HL-60 (cell line): ENCODE data around the gene ACSF3.

Experiments
- DNase-seq, 2 experiments: peaks; one replicate each; pipeline ENCODE4 v3.0.0-alpha.2; 2010 to 2020; ENCODE audit warnings: low read depth in 1 of 2, low spot score in 1 of 2
- H3K27ac ChIP-seq: fragments of 250-450 bp; sonication (Bioruptor Pico); replicated peaks from 2 replicates; pipeline ENCODE4 v1.5.1; 2020; ENCODE audit warnings: mild to moderate bottlenecking, moderate library complexity
- H3K27me3 ChIP-seq: fragments of 250-450 bp; sonication (Bioruptor Pico); 2 replicates; pipeline ENCODE4 v1.5.1; 2021; ENCODE audit warnings: mild to moderate bottlenecking, moderate library complexity; ENCODE audit not compliant: insufficient read depth, poor library complexity, severe bottlenecking
- H3K4me3 ChIP-seq: replicated peaks from 2 replicates; pipeline ENCODE4 v1.5.1; 2011; ENCODE audit warnings: mild to moderate bottlenecking, control low read depth, low read length; ENCODE audit not compliant: insufficient read depth
- GABPA ChIP-seq: IDR thresholded peaks from 2 replicates; pipeline ENCODE4 v1.6.1; 2012; ENCODE audit warnings: low read depth
- POLR2AphosphoS5 ChIP-seq: IDR thresholded peaks from 2 replicates; pipeline ENCODE4 v1.6.1; 2012; ENCODE audit warnings: low read depth
- SPI1 ChIP-seq: IDR thresholded peaks from 2 replicates; pipeline ENCODE4 v1.6.1; 2012; ENCODE audit warnings: low read depth, mild to moderate bottlenecking, borderline replicate concordance
- TF ChIP-seq, protein P1 (sequence below): IDR thresholded peaks from one replicate; pipeline ENCODE4 v1.5.1; 2011; ENCODE audit warnings: low read length, control low read depth, inconsistent platforms; ENCODE audit not compliant: insufficient read depth
- TF ChIP-seq, protein P2 (sequence below): IDR thresholded peaks from 2 replicates; pipeline ENCODE4 v1.6.1; 2012; ENCODE audit warnings: low read depth; ENCODE audit not compliant: insufficient replicate concordance

Gene ACSF3

DNA sequence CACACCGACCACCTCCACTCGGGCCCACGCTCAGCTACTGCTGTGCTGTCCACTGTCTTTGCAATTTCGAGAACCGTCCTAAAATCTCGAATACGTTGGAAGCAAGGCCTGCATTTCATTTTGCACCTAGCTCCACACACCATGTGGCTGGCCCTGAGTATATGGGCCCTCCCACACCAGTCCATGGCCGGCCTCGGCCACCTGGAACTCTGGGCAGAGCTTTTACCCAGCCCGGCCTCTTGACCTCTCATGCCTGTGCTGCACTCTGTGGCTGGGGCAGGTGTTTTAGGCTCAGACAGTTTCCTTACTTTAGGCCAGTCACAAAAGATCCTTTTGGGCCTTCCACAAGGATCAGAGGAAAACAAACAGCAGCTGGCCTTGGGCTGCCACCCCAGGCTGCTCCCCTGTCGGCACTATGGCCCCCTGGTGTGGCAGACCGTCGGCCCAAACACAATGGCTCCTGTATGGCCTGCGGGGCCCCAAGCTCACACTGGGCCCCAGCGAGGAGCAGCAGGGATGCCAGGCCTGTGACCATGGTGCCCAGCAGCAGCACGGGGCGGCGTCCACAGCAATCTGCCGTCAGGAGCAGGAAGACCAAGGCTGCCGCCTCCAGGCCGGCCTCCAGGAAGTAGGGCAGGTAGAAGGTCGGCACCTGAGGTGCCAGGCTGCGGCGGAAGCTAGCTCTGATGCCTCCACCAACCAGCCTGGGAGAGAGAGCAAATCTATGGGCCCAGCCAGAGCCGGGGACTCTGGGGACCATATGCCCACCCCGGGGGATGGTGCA, 104.2 kb downstream of the ACSF3 start:
- no peak overlapping the region for H3K4me3 ChIP-seq
- H3K27me3 ChIP-seq, result no peaks in the 10 kb centered on the region
- H3K27ac ChIP-seq, result no peak overlapping the region
- TF ChIP-seq POLR2AphosphoS5 (no peak), SPI1 (no peak), GABPA (no peak)
- TF ChIP-seq, protein P1, sequence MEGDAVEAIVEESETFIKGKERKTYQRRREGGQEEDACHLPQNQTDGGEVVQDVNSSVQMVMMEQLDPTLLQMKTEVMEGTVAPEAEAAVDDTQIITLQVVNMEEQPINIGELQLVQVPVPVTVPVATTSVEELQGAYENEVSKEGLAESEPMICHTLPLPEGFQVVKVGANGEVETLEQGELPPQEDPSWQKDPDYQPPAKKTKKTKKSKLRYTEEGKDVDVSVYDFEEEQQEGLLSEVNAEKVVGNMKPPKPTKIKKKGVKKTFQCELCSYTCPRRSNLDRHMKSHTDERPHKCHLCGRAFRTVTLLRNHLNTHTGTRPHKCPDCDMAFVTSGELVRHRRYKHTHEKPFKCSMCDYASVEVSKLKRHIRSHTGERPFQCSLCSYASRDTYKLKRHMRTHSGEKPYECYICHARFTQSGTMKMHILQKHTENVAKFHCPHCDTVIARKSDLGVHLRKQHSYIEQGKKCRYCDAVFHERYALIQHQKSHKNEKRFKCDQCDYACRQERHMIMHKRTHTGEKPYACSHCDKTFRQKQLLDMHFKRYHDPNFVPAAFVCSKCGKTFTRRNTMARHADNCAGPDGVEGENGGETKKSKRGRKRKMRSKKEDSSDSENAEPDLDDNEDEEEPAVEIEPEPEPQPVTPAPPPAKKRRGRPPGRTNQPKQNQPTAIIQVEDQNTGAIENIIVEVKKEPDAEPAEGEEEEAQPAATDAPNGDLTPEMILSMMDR, result no peak
- TF ChIP-seq, protein P2, sequence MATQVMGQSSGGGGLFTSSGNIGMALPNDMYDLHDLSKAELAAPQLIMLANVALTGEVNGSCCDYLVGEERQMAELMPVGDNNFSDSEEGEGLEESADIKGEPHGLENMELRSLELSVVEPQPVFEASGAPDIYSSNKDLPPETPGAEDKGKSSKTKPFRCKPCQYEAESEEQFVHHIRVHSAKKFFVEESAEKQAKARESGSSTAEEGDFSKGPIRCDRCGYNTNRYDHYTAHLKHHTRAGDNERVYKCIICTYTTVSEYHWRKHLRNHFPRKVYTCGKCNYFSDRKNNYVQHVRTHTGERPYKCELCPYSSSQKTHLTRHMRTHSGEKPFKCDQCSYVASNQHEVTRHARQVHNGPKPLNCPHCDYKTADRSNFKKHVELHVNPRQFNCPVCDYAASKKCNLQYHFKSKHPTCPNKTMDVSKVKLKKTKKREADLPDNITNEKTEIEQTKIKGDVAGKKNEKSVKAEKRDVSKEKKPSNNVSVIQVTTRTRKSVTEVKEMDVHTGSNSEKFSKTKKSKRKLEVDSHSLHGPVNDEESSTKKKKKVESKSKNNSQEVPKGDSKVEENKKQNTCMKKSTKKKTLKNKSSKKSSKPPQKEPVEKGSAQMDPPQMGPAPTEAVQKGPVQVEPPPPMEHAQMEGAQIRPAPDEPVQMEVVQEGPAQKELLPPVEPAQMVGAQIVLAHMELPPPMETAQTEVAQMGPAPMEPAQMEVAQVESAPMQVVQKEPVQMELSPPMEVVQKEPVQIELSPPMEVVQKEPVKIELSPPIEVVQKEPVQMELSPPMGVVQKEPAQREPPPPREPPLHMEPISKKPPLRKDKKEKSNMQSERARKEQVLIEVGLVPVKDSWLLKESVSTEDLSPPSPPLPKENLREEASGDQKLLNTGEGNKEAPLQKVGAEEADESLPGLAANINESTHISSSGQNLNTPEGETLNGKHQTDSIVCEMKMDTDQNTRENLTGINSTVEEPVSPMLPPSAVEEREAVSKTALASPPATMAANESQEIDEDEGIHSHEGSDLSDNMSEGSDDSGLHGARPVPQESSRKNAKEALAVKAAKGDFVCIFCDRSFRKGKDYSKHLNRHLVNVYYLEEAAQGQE, result no peak
- no peak for DNase-seq

DNA sequence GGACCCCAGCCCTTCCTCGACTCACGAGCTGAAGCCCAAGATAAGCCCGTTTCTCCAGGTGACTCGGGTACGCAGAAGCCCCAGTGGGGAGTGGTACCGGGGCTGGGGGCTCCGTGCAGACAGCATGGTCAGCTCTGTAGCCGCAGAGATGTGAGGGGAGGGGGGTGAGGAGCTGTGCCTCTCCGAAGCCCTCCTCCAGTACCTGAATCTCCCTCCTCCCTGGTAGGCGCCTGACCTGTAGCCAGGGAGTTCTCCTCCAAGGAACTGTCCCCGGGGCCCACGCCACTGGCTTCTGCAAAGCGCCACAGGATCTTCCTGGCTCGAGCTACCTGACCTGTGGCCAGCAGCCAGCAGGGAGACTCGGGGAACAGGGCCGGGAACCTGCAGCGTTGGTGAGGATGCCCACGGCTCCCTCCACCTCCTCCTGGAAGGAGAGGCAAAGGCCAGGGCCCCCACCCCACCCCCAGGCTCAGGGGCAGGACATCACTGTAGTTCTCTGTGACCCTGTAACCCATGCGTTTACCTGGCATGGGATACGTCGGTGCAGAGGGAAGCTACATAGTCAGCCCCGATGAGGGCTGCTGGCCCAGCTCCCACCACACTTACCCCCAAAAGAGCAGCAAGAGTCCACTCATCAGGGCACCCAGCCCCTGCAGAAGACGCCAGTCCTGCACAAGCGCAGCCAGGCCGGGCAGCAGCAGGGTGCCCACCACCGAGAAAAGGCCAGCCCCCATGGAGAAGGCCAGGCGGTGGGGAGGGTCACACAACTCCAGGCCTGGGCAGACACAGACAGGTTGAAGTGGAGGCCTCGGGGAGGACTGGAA, 105.0 kb downstream of the ACSF3 start:
- TF ChIP-seq SPI1 (no peak), POLR2AphosphoS5 (no peak)
- Histone ChIP-seq H3K4me3 (no peak overlapping the region), H3K27me3 (no peaks in the 10 kb centered on the region), H3K27ac (no peak overlapping the region)
- DNase-seq, result no peak

DNA sequence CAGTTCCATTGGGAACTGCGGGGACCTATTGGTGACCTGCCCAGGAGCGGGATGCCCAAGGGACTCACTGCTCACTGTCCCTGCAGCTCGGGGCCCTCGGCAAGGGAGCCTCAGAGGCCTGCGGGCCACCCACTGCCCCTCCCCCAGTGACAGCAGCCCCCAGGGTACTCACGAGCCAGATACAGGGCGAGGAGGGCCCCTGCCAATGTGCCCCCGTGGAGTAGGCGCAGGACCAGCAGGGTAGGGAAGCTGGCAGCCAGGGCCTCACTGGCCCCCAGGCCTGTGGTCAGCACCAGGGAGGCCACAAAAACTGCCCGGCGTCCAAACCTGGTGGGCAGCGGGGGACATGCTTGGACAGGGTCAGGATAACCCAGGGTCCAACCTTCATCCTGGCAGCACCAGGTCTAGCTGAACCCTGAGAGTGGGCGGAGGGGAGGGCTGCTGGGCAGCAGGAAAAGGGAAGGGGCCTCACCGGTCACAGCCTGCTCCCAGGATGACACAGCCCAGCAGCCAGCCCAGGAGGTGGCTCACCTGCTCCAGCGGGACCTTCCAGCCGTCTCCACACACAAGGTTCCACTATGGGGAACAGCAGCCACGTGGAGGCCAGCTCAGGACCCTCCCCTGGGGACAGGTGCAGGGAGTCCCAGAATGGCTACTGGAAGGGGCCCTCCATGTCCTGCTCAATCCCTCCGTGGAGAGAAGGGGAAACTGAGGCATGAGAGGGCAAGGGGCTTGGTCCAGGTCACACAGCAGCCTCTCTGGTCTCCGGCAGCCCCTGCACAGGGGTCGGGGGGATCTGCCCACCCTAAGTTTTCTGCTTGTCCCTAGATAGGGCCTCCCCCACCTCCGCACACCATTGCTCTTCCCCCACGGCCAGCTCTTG, 105.8 kb downstream of the ACSF3 start:
- DNase-seq, result no peak
- Histone ChIP-seq H3K27me3 (no peaks in the 10 kb centered on the region), H3K27ac (no peak overlapping the region), H3K4me3 (no peak overlapping the region)
- TF ChIP-seq GABPA (no peak), SPI1 (no peak), POLR2AphosphoS5 (no peak)
- TF ChIP-seq, protein P1, result no peak
- TF ChIP-seq, protein P2, result no peak
